Dermis microvascular lymphatic vessel endothelial cell (primary cell): Measurements from ENCODE around the gene M1AP. TPM values are rescaled to one million over a fixed set of nuclear protein-coding genes. Genes with fewer than 3 reads are reported as not detected.

Experiments
- total RNA-seq: library from RNA; depleted of rRNA; stranded (reverse); fragments of >200 nt; gene quantifications from 2 replicates; pipeline ENCODE4 v1.2.1, GENCODE V29; 2014

Gene M1AP
- total RNA-seq, 1 donor from 2014 or later = not detected

Other genes with a start within 250 kb of the M1AP start
- gene C2orf81, start 226.7 kb downstream of the M1AP start, total RNA-seq = under 0.01 and 0.13 TPM in 2 replicates
- gene WDR54, start 226.6 kb downstream of the M1AP start, total RNA-seq = 36.7 and 37.6 TPM in 2 replicates
- gene RTKN, start 206.4 kb downstream of the M1AP start, total RNA-seq = 18.0 and 32.9 TPM in 2 replicates
- 4.1 and 7.1 TPM in 2 replicates for gene INO80B, start 193.2 kb downstream of the M1AP start, total RNA-seq
- gene WBP1, start 189.9 kb downstream of the M1AP start, total RNA-seq = 35.3 and 49.9 TPM in 2 replicates
- 40.4 and 57.1 TPM in 2 replicates for gene MOGS, start 182.9 kb downstream of the M1AP start, total RNA-seq
- gene MRPL53, start 175.7 kb downstream of the M1AP start, total RNA-seq = 27.3 and 31.3 TPM in 2 replicates
- gene CCDC142, start 165.3 kb downstream of the M1AP start, total RNA-seq = 9.1 and 13.1 TPM in 2 replicates
- gene TTC31, start 165.2 kb downstream of the M1AP start, total RNA-seq = 5.3 and 7.3 TPM in 2 replicates
- gene LBX2, start 148.7 kb downstream of the M1AP start, total RNA-seq = 0.39 and 0.51 TPM in 2 replicates
- gene PCGF1, start 140.6 kb downstream of the M1AP start, total RNA-seq = 8.1 and 11.0 TPM in 2 replicates
- gene TLX2, start 133.9 kb downstream of the M1AP start, total RNA-seq = not detected in 2 replicates
- under 0.01 TPM in 1 of 2 replicates, not detected in the other for gene DQX1, start 122.1 kb downstream of the M1AP start, total RNA-seq
- 84.3 and 113 TPM in 2 replicates for gene AUP1, start 118.6 kb downstream of the M1AP start, total RNA-seq
- 40.3 and 51.7 TPM in 2 replicates for gene HTRA2, start 118.4 kb downstream of the M1AP start, total RNA-seq
- 0.77 and 2.0 TPM in 2 replicates for gene LOXL3, start 94.4 kb downstream of the M1AP start, total RNA-seq
- 20.9 and 27.1 TPM in 2 replicates for gene DOK1, start 93.6 kb downstream of the M1AP start, total RNA-seq
- 2.6 and 5.1 TPM in 2 replicates for gene SEMA4F, start 5.9 kb upstream of the M1AP start, total RNA-seq
- 2.5 and 3.0 TPM in 2 replicates for gene HK2, start 185.8 kb upstream of the M1AP start, total RNA-seq